Psoas muscle (tissue), 8 donors: ENCODE measurements around the gene BMP6. TPM values are rescaled to one million over a fixed set of nuclear protein-coding genes. Genes with fewer than 3 reads are reported as not detected.

ENCODE experiments used
- ATAC-seq, 4 donors: fragments of 200-7000 bp; cut with Tn5 transposase; one replicate each; pipeline ENCODE4 v1.9.1; 2020; ENCODE audit warnings: moderate library complexity in 3 of 4, mild to moderate bottlenecking in 2 of 4
- DNase-seq, 2 donors: peaks; one replicate each; pipeline ENCODE4 v3.0.0-alpha.2; 2020
- H3K27ac ChIP-seq: fragments of 200-600 bp; one replicate; pipeline ENCODE4 v1.8.0; 2022
- H3K27me3 ChIP-seq, 3 donors: fragments of 200-600 bp in 1 of 3; one replicate each; pipeline versions ENCODE4 v1.6.1 to v1.8.0; 2013 to 2022; ENCODE audit warnings: low read length in 2 of 3, mild to moderate bottlenecking in 2 of 3, moderate library complexity in 1 of 3; ENCODE audit not compliant: insufficient read depth in 3 of 3
- H3K36me3 ChIP-seq, 2 donors: fragments of 200-600 bp in 1 of 2; one replicate each; pipeline versions ENCODE4 v1.6.1 to v1.8.0; 2013 to 2022; ENCODE audit warnings: low read depth in 1 of 2, mild to moderate bottlenecking in 1 of 2, moderate library complexity in 1 of 2; ENCODE audit not compliant: insufficient read depth in 1 of 2
- H3K4me1 ChIP-seq: fragments of 200-600 bp; one replicate; pipeline ENCODE4 v1.8.0; 2022
- H3K4me3 ChIP-seq: fragments of 200-600 bp; one replicate; pipeline ENCODE4 v1.8.0; 2022; ENCODE audit warnings: mild to moderate bottlenecking
- H3K9me3 ChIP-seq: fragments of 200-600 bp; one replicate; pipeline ENCODE4 v1.8.0; 2022
- WGBS, 3 donors: extraction: QIAGEN DNeasy Blood & Tissue Kit; methylation state at CpG; one replicate each; pipeline versions ENCODE4 v1.1.6 to v1.1.7; 2013; 5-methylcytosine and 5-hydroxymethylcytosine counted together
- intact Hi-C, 2 donors: fragments of 100-400 bp; cut with DNase I; formaldehyde crosslinking; loops; one replicate each; pipeline versions ENCODE4 v1.11.0 to v1.14.2; 2022
- long read RNA-seq, 2 donors: library from polyadenylated mRNA; unstranded; transcript quantifications; one replicate each; pipeline ENCODE4 v2.0.0, GENCODE V29; 2021
- polyA plus RNA-seq, 3 donors: library from polyadenylated mRNA; stranded (reverse); fragments of 200-250 nt; gene quantifications; one replicate each; pipeline ENCODE4 v1.2.3, GENCODE V29; 2013
- total RNA-seq, 4 donors: library from RNA; stranded (reverse); fragmentation: NEBNext Ultra II Directional in 2 of 4; extraction: Animal tissue kit (Norgen Biotek cat#: 25700) in 2 of 4; gene quantifications; one replicate each; pipeline versions ENCODE4 v1.2.1 to v1.2.4, GENCODE V29; 2021 to 2023
- TF ChIP-seq, protein P1 (sequence below): fragments of 200-600 bp; IDR thresholded peaks from one replicate; pipeline ENCODE4 v1.8.0; 2022; ENCODE audit warnings: antibody characterized with exemption
- donor health status: healthy with polysubstance abuse.
- donor health status: DM: no; HTN: no; CAD: no; lungs with moderate emphysema.
- donor health status: Bipolar disorder and iron deficiency.
- donor health status: healthy.
- donor health status: DM: yes; HTN: yes; CAD: no.
- donor health status: DM: no; HTN: no; CAD: no.
- donor health status: DM: no; HTN: no; CAD: no.
- donor health status: DM: yes; HTN: yes; CAD: no.

Gene BMP6
- total RNA-seq (1 to 10 TPM; 1.5 to 4.9 (median 2.8) TPM), polyA plus RNA-seq (1 to 10 TPM in 2 of 3 donors, under 1 TPM in 1; 0.96 to 4.8 (median 3.4) TPM)
- long read RNA-seq, donor 1, transcript BMP6-201 (7 exons, 2,780 nt), result major isoform, 6 of 7 reads
- long read RNA-seq, donor 1, partial matches to known transcripts, result 0 of 7 reads
- long read RNA-seq, donor 1, other reads (novel, unspliced or antisense), result 1 of 7 reads
- long read RNA-seq, donor 2, transcript BMP6-201 (7 exons, 2,780 nt), result major isoform, 8 of 9 reads
- long read RNA-seq, donor 2, partial matches to known transcripts, result 0 of 9 reads
- long read RNA-seq, donor 2, other reads (novel, unspliced or antisense), result 1 of 9 reads

DNA sequence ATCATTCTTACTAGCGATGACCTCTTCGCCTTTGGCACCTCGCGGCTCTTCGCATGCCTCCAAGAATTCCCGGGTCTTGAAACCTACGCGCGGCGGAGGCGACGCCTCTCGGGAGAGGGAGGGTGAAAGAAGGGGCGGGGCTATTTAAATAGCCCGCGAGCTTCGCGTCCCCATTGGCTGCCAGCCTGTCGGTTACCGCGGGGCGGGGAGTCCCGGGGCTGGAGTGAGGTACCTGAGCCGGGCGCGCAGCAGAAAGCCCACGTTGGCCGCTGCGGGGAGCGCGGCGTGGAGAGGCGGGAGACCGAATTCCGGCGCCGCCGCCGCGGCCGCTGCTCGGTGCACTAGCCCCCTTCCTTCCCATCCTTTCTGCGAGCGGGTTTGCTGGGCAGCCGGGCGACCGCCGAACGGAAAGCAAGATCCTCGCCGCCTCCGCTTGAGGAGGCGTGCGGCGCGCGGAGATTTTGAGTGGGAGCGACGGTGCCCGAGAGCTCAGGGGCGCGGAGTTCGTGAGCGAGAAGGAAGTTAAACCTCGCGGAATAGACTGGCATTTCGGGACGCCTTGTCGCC lies at the start of gene BMP6:
BMP6 (plus strand) TSS at position 251 of the 567 bp plus-strand sequence. CDS start 857 bp downstream, outside the sequence.
- Histone ChIP-seq H3K27me3 (peaks cover 0 to 59% (median 15%) of the 10 kb centered on the region in 3 donors), H3K9me3 (no peaks in the 10 kb centered on the region)
- intact Hi-C loops, result loop anchor here (5.0 to 10.0 kb wide), 2 partner anchors 281 to 489 kb away; no protein-coding TSS in a partner anchor

DNA sequence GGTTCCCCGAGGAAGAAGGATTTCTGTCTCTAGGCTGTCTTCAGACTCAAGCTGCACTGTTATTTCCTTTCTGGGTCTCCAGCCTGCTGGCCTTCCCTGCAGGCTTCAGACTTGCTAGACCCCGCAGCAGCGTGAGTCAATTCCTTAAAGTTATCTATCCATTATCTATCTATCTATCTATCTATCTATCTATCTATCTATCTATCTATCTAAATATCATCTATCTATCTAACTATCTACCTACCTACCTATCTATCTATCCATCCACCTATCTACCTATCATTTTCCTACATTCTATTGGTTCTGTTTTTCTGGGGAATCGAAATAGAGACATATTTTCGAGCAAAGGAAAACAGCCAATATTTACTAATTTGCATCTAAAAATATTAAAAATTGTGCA lies 48.7 kb upstream of the BMP6 start:
- Histone ChIP-seq H3K4me3 (no peak overlapping the region), H3K36me3 (no peaks in the 10 kb centered on the region), H3K27ac (no peak overlapping the region), H3K4me1 (no peaks in the 10 kb centered on the region), H3K9me3 (no peaks in the 10 kb centered on the region), H3K27me3 (peaks cover 0 to 14% (median 2%) of the 10 kb centered on the region in 3 donors)
- DNase-seq (no peak), ATAC-seq (no peak)
- WGBS, 3 donors, result 86 to 92% (median 90%) methylated on average over 5 of the region's 5 CpGs
- TF ChIP-seq, protein P1, sequence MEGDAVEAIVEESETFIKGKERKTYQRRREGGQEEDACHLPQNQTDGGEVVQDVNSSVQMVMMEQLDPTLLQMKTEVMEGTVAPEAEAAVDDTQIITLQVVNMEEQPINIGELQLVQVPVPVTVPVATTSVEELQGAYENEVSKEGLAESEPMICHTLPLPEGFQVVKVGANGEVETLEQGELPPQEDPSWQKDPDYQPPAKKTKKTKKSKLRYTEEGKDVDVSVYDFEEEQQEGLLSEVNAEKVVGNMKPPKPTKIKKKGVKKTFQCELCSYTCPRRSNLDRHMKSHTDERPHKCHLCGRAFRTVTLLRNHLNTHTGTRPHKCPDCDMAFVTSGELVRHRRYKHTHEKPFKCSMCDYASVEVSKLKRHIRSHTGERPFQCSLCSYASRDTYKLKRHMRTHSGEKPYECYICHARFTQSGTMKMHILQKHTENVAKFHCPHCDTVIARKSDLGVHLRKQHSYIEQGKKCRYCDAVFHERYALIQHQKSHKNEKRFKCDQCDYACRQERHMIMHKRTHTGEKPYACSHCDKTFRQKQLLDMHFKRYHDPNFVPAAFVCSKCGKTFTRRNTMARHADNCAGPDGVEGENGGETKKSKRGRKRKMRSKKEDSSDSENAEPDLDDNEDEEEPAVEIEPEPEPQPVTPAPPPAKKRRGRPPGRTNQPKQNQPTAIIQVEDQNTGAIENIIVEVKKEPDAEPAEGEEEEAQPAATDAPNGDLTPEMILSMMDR, result no peak
- intact Hi-C loops, result no loop called here

More for the DNA sequence above, at the start of gene BMP6:
- DNase-seq, result peak; percentile 84 to 92
- no peaks in the 10 kb centered on the region for H3K36me3 ChIP-seq
- H3K4me1 ChIP-seq, result peaks cover 15% of the 10 kb centered on the region
- TF ChIP-seq, protein P1, result no peak
- no peak within 1 kb of the TSS for H3K27ac ChIP-seq
- ATAC-seq, result peak; percentile 93 to 97 (median 96)
- 0 to 1% (median 0%) methylated on average over 47 to 69 of the region's 69 CpGs for WGBS, 3 donors
- H3K4me3 ChIP-seq, result peak within 1 kb of the TSS; percentile 79

DNA sequence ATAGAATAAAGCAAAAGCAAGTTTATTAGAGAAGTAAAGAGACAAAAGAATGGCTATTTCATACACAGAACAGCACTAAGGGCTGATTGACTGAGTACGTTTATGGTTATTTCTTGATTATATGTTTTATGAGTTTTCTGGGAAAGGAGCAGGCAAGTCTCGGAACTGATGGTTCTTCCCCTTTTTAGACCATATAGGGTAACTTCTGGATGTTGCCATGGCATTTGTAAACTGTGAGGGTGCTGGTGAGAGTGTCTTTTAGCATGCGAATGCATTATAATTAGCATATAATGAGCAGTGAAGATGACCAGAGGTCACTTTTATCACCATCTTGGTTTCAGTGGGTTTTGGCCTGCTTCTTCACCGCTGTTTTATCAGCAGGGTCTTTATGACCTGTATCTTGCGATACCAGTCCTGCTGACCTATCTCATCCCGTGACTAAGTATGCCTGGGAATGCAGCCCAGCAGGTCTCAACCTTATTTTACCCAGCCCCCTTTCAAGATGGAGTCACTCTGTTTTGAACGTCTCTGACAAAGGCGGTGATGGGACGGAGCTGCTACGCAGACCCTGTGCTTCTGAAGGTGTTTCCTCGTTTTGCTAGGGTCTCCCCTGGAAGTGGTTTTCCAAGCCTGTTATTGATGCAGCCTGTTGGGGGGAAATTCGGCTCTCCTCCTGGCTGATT lies 45.4 kb upstream of the BMP6 start:
- TF ChIP-seq, protein P1, result no peak
- no peak overlapping the region for H3K27ac ChIP-seq
- H3K4me1 ChIP-seq, result no peaks in the 10 kb centered on the region
- no peak overlapping the region for H3K4me3 ChIP-seq
- no peaks in the 10 kb centered on the region for H3K9me3 ChIP-seq
- DNase-seq (no peak), ATAC-seq (no peak)
- intact Hi-C loops, result no loop called here
- WGBS, 3 donors, result 84 to 89% (median 85%) methylated on average over 12 of the region's 12 CpGs
- H3K36me3 ChIP-seq, result no peaks in the 10 kb centered on the region
- peaks cover 0 to 2% (median 0%) of the 10 kb centered on the region in 3 donors for H3K27me3 ChIP-seq

DNA sequence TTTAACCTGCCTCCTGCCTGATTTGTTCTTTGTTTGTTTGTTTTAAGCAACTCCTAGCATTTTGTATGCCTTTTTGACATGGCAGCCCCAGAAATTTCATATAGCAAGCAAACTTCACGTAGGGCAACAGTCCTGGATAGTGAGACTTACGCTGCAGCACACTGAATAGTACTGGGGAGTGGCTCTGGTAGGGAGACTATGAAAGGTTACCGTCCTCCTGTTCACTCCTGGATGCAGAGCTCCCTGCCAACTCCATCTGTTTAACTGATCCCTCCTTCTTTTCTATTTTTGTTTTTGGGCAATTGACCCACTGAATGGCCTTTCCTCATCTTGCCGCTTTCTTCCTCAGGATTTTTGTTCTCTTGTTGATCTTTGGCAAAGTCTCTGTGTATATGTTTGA lies 44.5 kb upstream of the BMP6 start:
- Histone ChIP-seq H3K27ac (no peak overlapping the region), H3K9me3 (no peaks in the 10 kb centered on the region), H3K4me1 (no peaks in the 10 kb centered on the region), H3K36me3 (no peaks in the 10 kb centered on the region), H3K4me3 (no peak overlapping the region), H3K27me3 (peaks cover 0 to 2% (median 0%) of the 10 kb centered on the region in 3 donors)
- DNase-seq, result no peak
- TF ChIP-seq, protein P1, result no peak
- no peak for ATAC-seq
- 53 to 56% (median 54%) methylated on average over 4 of the region's 4 CpGs for WGBS, 3 donors
- intact Hi-C loops, result no loop called here
